A673 (cell line): ENCODE data around the gene IRX4. TPM values are rescaled to one million over a fixed set of nuclear protein-coding genes. Genes with fewer than 3 reads are reported as not detected.

Experiments used
- BruUV-seq: library from RNA; stranded (reverse); fragments of 400-500 nt; replicated peaks from 2 replicates; lab custom pipeline; 2021; lab: Mats Ljungman, UMichigan
- CTCF ChIA-PET: fragments of 300-600 bp; sonication (Branson Sonifier 250); formaldehyde crosslinking; loops from one replicate; lab custom pipeline; 2022; ENCODE audit warnings: antibody characterized with exemption; lab: Charles Lee
- POLR2A ChIA-PET: fragments of 300-600 bp; sonication (Branson Sonifier 250); formaldehyde crosslinking; loops from one replicate; lab custom pipeline; 2022; ENCODE audit warnings: antibody characterized with exemption; ENCODE audit not compliant: low non-redundant PET; lab: Charles Lee
- DNase-seq: peaks from one replicate; pipeline ENCODE4 v3.0.0-alpha.2; 2015; ENCODE audit warnings: low spot score
- H3K27ac ChIP-seq: fragments of 200-600 bp; sonication (generic); 2 replicates; pipeline ENCODE4 v1.5.1; 2016; ENCODE audit warnings: mixed run types, low read depth, mild to moderate bottlenecking, mixed read lengths, antibody characterized with exemption, low read length; ENCODE audit not compliant: poor library complexity, severe bottlenecking
- H3K27me3 ChIP-seq: fragments of 200-600 bp; sonication (generic); replicated peaks from 2 replicates; pipeline ENCODE4 v1.6.1; 2017; ENCODE audit warnings: mixed run types, low read depth, mild to moderate bottlenecking, mixed read lengths, antibody characterized with exemption, low read length; ENCODE audit not compliant: insufficient read depth, poor library complexity
- H3K36me3 ChIP-seq: fragments of 200-600 bp; sonication (generic); 2 replicates; pipeline ENCODE4 v1.6.1; 2016; ENCODE audit warnings: mixed run types, mild to moderate bottlenecking, mixed read lengths, antibody characterized with exemption, low read length; ENCODE audit not compliant: insufficient read depth, poor library complexity, severe bottlenecking
- H3K4me1 ChIP-seq: fragments of 200-600 bp; sonication (generic); 2 replicates; pipeline ENCODE4 v1.6.1; 2017; ENCODE audit warnings: mixed run types, mild to moderate bottlenecking, mixed read lengths, antibody characterized with exemption, low read length; ENCODE audit not compliant: insufficient read depth, poor library complexity, severe bottlenecking
- H3K4me3 ChIP-seq: fragments of 200-600 bp; sonication (generic); 2 replicates; pipeline ENCODE4 v1.5.1; 2016; ENCODE audit warnings: low read depth, mixed run types, mild to moderate bottlenecking, mixed read lengths, low read length; ENCODE audit not compliant: poor library complexity, severe bottlenecking
- H3K9me3 ChIP-seq: fragments of 200-600 bp; sonication (generic); 2 replicates; pipeline ENCODE4 v1.6.1; 2016; ENCODE audit warnings: mixed run types, low read depth, mild to moderate bottlenecking, mixed read lengths, antibody characterized with exemption, low read length; ENCODE audit not compliant: poor library complexity, severe bottlenecking
- CTCF ChIP-seq: fragments of 300-800, 200-600 bp; sonication (generic); conservative IDR thresholded peaks from 2 replicates; pipeline ENCODE4 v1.5.1; 2017; ENCODE audit warnings: low read depth, mild to moderate bottlenecking, antibody characterized with exemption, low read length, moderate library complexity, mixed read lengths
- EZH2 ChIP-seq: fragments of 200-600 bp; sonication (generic); IDR thresholded peaks from 2 replicates; pipeline ENCODE4 v1.6.1; 2017; ENCODE audit warnings: borderline replicate concordance, low read depth, mild to moderate bottlenecking, mixed read lengths, antibody characterized with exemption, low read length; ENCODE audit not compliant: poor library complexity, severe bottlenecking
- intact Hi-C: fragments of 100-400 bp; cut with micrococcal nuclease; formaldehyde crosslinking; loops from one replicate; pipeline ENCODE4 v1.10.0; 2022; ENCODE audit not compliant: unreplicated experiment
- total RNA-seq: library from RNA; stranded (reverse); gene quantifications from 2 replicates; pipeline ENCODE4 v1.2.3, GENCODE V29; 2021

The IRX4 gene
- total RNA-seq, 1 experiment from 2014 or later: not detected

- intact Hi-C loops: no loop called here
- Histone ChIP-seq H3K36me3 (no peaks in the 10 kb centered on the region), H3K4me3 (no peak overlapping the region), H3K27ac (no peak overlapping the region), H3K4me1 (no peaks in the 10 kb centered on the region), H3K9me3 (no peaks in the 10 kb centered on the region), H3K27me3 (peaks cover 5% of the 10 kb centered on the region)
- CTCF ChIA-PET: no interaction called here
- DNase-seq: no peak
- POLR2A ChIA-PET: no interaction called here
- no TSS peak for BruUV-seq
- no peak for TF ChIP-seq CTCF
- TF ChIP-seq EZH2: no peak
Measured at GRCh38 chr5:1830571-1831228, 52.0 kb downstream of the IRX4 start.

- H3K4me3 ChIP-seq: no peak overlapping the region
- H3K36me3 ChIP-seq: no peaks in the 10 kb centered on the region
- intact Hi-C loops: no loop called here
- CTCF ChIA-PET: no interaction called here
- no peaks in the 10 kb centered on the region for H3K9me3 ChIP-seq
- POLR2A ChIA-PET: no interaction called here
- TF ChIP-seq EZH2: no peak
- TF ChIP-seq CTCF: no peak
- peak; percentile 12 for DNase-seq
- no peaks in the 10 kb centered on the region for H3K27me3 ChIP-seq
- no peak overlapping the region for H3K27ac ChIP-seq
- no TSS peak for BruUV-seq
- no peaks in the 10 kb centered on the region for H3K4me1 ChIP-seq
Measured at GRCh38 chr5:1827886-1828397, 54.8 kb downstream of the IRX4 start.

Other genes starting within 250 kb of the IRX4 start
- 89.5 and 102 TPM in 2 replicates for gene MRPL36, start 83.1 kb downstream of the IRX4 start, total RNA-seq
- 69.4 and 72.8 TPM in 2 replicates for gene NDUFS6, start 81.5 kb downstream of the IRX4 start, total RNA-seq